GM18519 (cell line): Measurements from ENCODE around the gene ABCC1.
"Not testable (repeated sequence)": the region's sequence is repeated elsewhere in the genome, so short reads cannot be mapped to it uniquely, and the experiment has no call there.

Experiments
- ATAC-seq: cut with Tn5 transposase; IDR thresholded peaks from one replicate; pipeline ENCODE4 v1.9.1; 2021; ENCODE audit warnings: mild to moderate bottlenecking, moderate library complexity; ENCODE audit not compliant: unreplicated experiment, low FRiP score

The ABCC1 gene

GRCh38 chr16:15963307-15963910, 14.0 kb downstream of the ABCC1 start:
- no peak for ATAC-seq

- ATAC-seq: no peak
Observed at GRCh38 chr16:15966420-15966819, 17.0 kb downstream of the ABCC1 start.

- no peak for ATAC-seq
Observed at GRCh38 chr16:15966836-15967546, 17.6 kb downstream of the ABCC1 start.

GRCh38 chr16:15967655-15968315, 18.4 kb downstream of the ABCC1 start:
- no peak for ATAC-seq

GRCh38 chr16:15970202-15970601, 20.8 kb downstream of the ABCC1 start:
- no peak for ATAC-seq

GRCh38 chr16:15970743-15971439, 21.5 kb downstream of the ABCC1 start:
- ATAC-seq: no peak

- ATAC-seq: no peak
Observed at GRCh38 chr16:15971440-15971815, 22.0 kb downstream of the ABCC1 start.

- no peak for ATAC-seq
Observed at GRCh38 chr16:15972046-15972868, 22.8 kb downstream of the ABCC1 start.

- ATAC-seq: no peak
Observed at GRCh38 chr16:15973421-15973820, 24.0 kb downstream of the ABCC1 start.

- ATAC-seq: no peak
Observed at GRCh38 chr16:15974057-15974456, 24.6 kb downstream of the ABCC1 start.

- no peak for ATAC-seq
Observed at GRCh38 chr16:15975172-15975571, 25.8 kb downstream of the ABCC1 start.

- ATAC-seq: no peak
Observed at GRCh38 chr16:15976225-15976812, 26.9 kb downstream of the ABCC1 start.

- no peak for ATAC-seq
Observed at GRCh38 chr16:15976929-15977637, 27.7 kb downstream of the ABCC1 start.

- ATAC-seq: no peak
Observed at GRCh38 chr16:15979801-15980200, 30.4 kb downstream of the ABCC1 start.

- ATAC-seq: no peak
Observed at GRCh38 chr16:15980329-15980728, 30.9 kb downstream of the ABCC1 start.

- ATAC-seq: no peak
Observed at GRCh38 chr16:15981382-15981781, 32.0 kb downstream of the ABCC1 start.

- not testable (repeated sequence) for ATAC-seq
Observed at GRCh38 chr16:15982194-15982915, 32.9 kb downstream of the ABCC1 start.

GRCh38 chr16:15983898-15984297, 34.5 kb downstream of the ABCC1 start:
- no peak for ATAC-seq

GRCh38 chr16:15985144-15985543, 35.7 kb downstream of the ABCC1 start:
- no peak for ATAC-seq
